Left lobe of liver (tissue), 2 donors: ENCODE measurements around the gene MARVELD2. TPM values are rescaled to one million over a fixed set of nuclear protein-coding genes. Genes with fewer than 3 reads are reported as not detected.
A peak's percentile ranks its signal among the peaks of the same experiment; 100 is the strongest.

Source experiments
- ATAC-seq: fragments of 200-7000 bp; cut with Tn5 transposase; one replicate; pipeline ENCODE4 v1.9.1; 2020; ENCODE audit warnings: mild to moderate bottlenecking, moderate library complexity
- DNase-seq: peaks from one replicate; pipeline ENCODE4 v3.0.0-alpha.2; 2020; ENCODE audit warnings: low spot score
- total RNA-seq: library from RNA; stranded (reverse); gene quantifications from one replicate; pipeline ENCODE4 v1.2.1, GENCODE V29; 2021
- donor health status: DM: no; HTN: no; CAD: no; lungs with moderate emphysema.
- donor health status: DM: no; HTN: yes; CAD: no.

The MARVELD2 gene
- total RNA-seq, 1 donor from 2014 or later: 29.7 TPM

DNA sequence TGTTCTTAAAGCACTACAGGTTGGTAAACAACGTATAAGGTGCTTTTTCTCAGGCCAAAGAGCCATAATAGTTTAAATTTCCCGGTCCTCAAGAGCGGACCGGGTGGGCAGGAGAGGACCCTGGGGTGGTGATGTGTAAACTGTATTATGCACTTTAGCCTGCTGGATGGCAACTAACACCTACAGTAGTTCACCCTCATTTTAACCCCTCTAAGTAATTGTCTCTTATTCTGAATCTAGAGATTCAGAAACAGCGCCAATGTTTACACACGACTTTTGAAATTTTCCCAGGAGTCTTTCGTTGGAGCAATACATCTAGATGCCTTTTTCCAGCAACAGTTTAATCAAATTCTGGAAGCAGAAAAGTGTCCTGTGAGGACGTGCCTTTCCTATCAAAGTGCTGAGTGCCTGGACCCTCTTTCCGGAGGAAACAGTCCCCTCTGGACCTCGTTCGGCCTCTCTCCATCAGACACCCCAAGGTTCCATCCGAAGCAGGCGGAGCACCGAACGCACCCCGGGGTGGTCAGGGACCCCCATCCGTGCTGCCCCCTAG, 77.0 kb downstream of the MARVELD2 start:
- ATAC-seq (peak; percentile 7), DNase-seq (no peak)

DNA sequence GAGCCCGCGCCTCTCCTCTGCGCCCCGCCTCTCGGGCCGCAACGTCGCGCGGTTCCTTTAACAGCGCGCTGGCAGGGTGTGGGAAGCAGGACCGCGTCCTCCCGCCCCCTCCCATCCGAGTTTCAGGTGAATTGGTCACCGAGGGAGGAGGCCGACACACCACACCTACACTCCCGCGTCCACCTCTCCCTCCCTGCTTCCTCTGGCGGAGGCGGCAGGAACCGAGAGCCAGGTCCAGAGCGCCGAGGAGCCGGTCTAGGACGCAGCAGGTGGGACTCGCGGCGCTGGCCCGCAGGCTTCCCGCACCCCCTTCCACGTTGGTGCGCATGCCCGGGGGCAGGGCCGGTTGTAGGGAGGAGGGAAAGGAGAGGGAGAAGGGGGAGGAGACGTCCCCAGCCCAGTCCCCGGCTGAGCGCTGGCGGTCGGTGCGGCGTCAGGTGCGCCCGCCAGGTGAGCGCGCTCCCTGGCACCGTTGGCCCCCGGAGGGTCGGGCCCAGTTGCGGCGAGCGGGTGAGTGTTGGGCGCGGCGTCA, 77.5 kb downstream of the MARVELD2 start, which contains the start of gene OCLN:
Gene OCLN, plus strand, starts transcription at position 400 of the 532 bp plus-strand sequence. CDS start 11,455 bp downstream, outside the sequence.
- ATAC-seq (peak; percentile 85), DNase-seq (peak; percentile 88)

- ATAC-seq (peak; percentile 30), DNase-seq (no peak)
Measured at GRCh38 chr5:69492923-69493395, 78.0 kb downstream of the MARVELD2 start.

DNA sequence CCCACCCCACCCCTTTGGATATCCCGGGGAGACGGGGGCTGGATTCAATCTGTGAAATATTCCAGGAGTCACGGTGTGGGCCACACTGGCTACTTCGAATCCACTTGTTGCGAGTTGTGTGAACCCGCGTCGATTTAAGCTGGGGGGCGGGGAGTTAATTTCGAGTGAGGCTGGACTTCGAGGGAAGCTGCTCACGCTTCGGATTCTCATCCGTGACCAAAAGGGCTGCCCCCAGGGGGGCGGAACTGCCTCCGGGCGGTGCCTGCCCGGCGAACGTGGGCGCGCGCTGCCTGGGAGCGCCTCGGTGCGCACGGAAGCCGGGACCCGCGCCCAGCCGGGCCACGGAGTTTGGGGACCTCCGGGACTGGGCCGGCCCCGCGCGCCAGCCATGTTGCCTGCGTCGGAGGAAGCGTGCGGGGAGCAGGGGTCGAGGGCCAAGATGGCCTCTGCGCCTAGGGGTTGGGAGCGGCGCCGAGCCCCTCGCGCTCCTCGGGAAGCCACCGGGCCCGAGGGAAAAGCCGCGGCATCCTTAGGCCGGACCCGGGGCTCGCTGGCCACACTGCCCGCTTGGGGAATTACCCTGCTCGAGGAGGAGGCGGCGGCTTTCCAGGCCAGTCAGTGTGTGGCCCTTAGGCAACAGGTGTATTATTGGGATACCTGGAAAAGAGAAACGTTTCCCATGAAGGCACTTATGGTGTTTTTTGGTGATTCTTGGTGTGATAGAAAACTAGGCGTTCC, 78.6 kb downstream of the MARVELD2 start:
- DNase-seq: peak; percentile 78
- peak; percentile 67 for ATAC-seq

Other genes with a start within 250 kb of the MARVELD2 start
- gene CCNB1, start 248.0 kb upstream of the MARVELD2 start, total RNA-seq: 2.7 TPM
- gene CENPH, start 225.5 kb upstream of the MARVELD2 start, total RNA-seq: 0.53 TPM
- 7.6 TPM for gene CDK7, start 180.2 kb upstream of the MARVELD2 start, total RNA-seq
- gene CCDC125, start 82.3 kb upstream of the MARVELD2 start, total RNA-seq: 18.6 TPM
- 18.8 TPM for gene AK6, start 45.6 kb upstream of the MARVELD2 start, total RNA-seq
- 20.0 TPM for gene TAF9, start 45.6 kb upstream of the MARVELD2 start, total RNA-seq
- gene RAD17, start 45.3 kb upstream of the MARVELD2 start, total RNA-seq: 8.9 TPM
- 27.3 TPM for gene OCLN, start 77.7 kb downstream of the MARVELD2 start, total RNA-seq
- 10.8 TPM for gene GTF2H2C, start 145.1 kb downstream of the MARVELD2 start, total RNA-seq